G401 (cell line): ENCODE measurements around the gene CASP2. TPM values are rescaled to one million over a fixed set of nuclear protein-coding genes. Genes with fewer than 3 reads are reported as not detected.

Experiments
- DNase-seq: peaks from one replicate; pipeline ENCODE4 v3.0.0-alpha.2; 2015; ENCODE audit warnings: low spot score
- in situ Hi-C: cut with HindIII; loops from 2 replicates; pipeline ENCODE4 v1.10.0; 2016; ENCODE audit warnings: low sequenced_read_pairs, mixed read lengths
- total RNA-seq: library from RNA; depleted of rRNA; stranded (reverse); fragments of >200 nt; shearing (Covaris generic); gene quantifications from 2 replicates; pipeline ENCODE4 v1.2.3, GENCODE V29; 2014; rRNA removed

CASP2 gene
- total RNA-seq, 1 experiment from 2014 or later = 5.9 TPM

DNA sequence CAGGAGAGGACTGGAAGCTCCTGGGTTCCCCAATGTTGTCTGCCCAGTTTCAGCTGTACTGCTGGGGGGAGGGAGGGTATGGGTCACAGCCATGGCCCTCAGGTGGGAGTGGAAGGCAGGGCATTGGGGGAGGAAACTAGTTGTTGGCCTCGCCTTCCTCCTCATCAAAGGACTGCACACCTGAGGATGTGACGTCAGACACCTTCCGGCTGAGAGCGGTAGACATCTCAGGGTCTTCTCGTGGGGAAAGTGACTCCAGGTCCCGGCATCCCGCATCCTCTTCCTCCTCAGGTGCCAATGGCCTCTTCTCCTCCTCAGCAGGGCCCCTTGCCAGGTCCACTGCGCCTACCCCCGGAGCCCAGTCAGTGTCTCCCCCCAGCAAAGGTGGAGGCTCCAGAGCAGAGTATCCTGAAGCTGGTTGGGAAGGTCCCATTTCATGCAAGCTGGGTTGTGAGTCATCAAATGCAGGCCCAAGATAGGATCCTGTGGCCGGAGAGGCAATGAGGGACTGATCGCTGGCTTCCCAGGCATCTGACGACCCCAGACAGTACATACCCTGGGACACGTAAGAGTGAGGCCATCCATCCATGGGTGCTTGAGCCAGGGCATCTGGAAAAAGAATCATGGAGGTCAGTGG, 68.4 kb downstream of the CASP2 start:
- in situ Hi-C loops = no loop called here
- no peak for DNase-seq

Other genes with a start within 250 kb of the CASP2 start
- gene OR6V1, start 236.0 kb upstream of the CASP2 start, total RNA-seq = not detected in 2 replicates
- not detected in 2 replicates for gene PIP, start 156.3 kb upstream of the CASP2 start, total RNA-seq
- not detected in 2 replicates for gene TAS2R39, start 104.9 kb upstream of the CASP2 start, total RNA-seq
- not detected in 2 replicates for gene TAS2R40, start 66.3 kb upstream of the CASP2 start, total RNA-seq
- 3.2 and 7.0 TPM in 2 replicates for gene GSTK1, start 24.9 kb upstream of the CASP2 start, total RNA-seq
- not detected in 2 replicates for gene TMEM139, start 3.4 kb upstream of the CASP2 start, total RNA-seq
- gene CLCN1, start 27.8 kb downstream of the CASP2 start, total RNA-seq = not detected in 2 replicates
- 0.06 and 0.31 TPM in 2 replicates for gene FAM131B, start 74.4 kb downstream of the CASP2 start, total RNA-seq
- 25.0 and 33.5 TPM in 2 replicates for gene ZYX, start 93.0 kb downstream of the CASP2 start, total RNA-seq
- gene EPHA1, start 120.5 kb downstream of the CASP2 start, total RNA-seq = not detected in 2 replicates
- not detected in 2 replicates for gene TAS2R60, start 155.1 kb downstream of the CASP2 start, total RNA-seq
- not detected in 2 replicates for gene TAS2R41, start 189.5 kb downstream of the CASP2 start, total RNA-seq